GM19395 (cell line): Measurements from ENCODE around the gene DCAF8L2.
"Not testable (repeated sequence)": the region's sequence is repeated elsewhere in the genome, so short reads cannot be mapped to it uniquely, and the experiment has no call there.

Source experiments
- ATAC-seq: cut with Tn5 transposase; IDR thresholded peaks from one replicate; pipeline ENCODE4 v1.9.1; 2021; ENCODE audit warnings: mild to moderate bottlenecking, moderate library complexity; ENCODE audit not compliant: unreplicated experiment

Gene DCAF8L2

GRCh38 chrX:27590044-27590443 lies at the start of gene DCAF8L2:
TSS of gene DCAF8L2 (plus strand) at chrX:27590344. CDS start at chrX:27746896, 156,552 bp downstream.
- ATAC-seq: no peak

DNA sequence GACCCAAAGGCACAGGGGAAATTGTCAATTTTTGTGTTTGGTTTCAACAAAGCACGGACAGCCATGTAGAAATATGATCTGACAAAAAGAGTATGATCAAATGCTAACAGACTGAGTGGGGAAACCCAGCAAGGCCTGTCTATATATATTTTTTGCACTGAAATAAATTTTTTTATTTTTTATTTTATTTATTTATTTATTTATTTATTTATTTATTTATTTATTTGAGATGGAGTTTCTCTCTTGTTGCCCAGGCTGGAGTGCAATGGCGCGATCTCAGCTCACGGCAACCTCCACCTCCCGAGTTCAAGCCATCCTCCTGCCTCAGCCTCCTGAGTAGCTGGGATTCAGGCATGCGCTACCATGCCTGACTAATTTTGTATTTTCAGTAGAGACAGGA lies 49.0 kb upstream of the DCAF8L2 start:
- ATAC-seq: not testable (repeated sequence)

- no peak for ATAC-seq
Measured at GRCh38 chrX:27548624-27549023, 41.5 kb upstream of the DCAF8L2 start.

DNA sequence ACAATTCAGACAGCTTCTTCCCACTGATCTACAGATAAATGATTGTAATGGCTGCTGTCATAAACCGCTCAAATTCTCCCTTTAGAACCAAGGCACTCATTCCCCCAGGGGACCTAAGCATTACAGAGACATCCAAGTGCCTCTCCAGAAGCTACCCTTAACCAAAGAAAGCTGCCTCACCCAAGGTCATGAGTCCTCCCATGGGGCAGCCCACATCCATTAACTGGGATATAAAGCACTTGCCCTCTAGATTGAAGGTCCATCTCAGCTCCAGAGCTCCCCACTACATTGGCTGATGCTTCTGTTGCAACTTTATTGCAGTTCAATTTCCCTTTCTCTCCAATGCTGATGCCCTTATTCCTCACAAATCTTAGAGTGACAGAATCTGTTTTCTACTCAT lies 40.5 kb upstream of the DCAF8L2 start:
- ATAC-seq: no peak

DNA sequence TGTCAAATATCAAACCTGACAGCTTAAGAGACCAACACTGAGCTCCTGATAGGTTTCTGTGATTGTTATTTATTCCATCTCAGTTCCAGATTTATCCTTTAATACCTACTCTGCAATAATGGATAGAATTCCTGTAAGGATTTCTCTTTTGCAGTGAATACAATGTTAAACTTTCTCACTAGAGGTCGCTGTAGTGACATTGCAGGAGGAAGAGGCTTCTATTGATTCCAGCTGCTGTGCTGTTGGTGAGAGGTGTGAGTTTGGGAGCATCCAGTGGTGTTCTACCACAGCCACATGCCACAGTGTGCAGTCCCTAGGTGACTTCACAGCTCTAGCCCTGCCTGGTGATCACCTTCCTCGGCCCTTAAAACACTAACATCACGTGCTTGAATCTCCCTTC lies 34.6 kb upstream of the DCAF8L2 start:
- no peak for ATAC-seq

DNA sequence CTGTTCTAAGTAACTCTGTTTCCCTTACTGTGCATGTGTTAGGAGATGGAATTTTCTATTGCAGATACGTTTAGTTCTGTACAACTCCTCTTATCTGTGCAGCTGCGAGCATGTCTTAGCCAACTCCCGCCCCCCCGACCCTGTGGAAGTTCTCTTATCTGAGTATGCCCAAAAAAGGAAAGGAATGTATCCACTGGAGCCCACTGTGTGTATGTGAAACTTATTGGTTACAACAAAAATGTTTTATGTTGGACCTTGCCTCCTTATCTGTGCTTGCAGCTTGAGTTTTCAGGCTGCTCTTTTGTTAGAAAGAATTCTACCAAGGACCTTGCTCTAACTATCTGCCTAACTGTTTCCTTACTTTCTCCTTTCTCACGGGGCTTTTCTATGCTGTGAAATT lies 24.2 kb upstream of the DCAF8L2 start:
- no peak for ATAC-seq

GRCh38 chrX:27571164-27571563 lies 19.0 kb upstream of the DCAF8L2 start:
- no peak for ATAC-seq

- no peak for ATAC-seq
Measured at GRCh38 chrX:27575565-27575964, 14.6 kb upstream of the DCAF8L2 start.

- ATAC-seq: no peak
Measured at GRCh38 chrX:27583976-27584375, 6.2 kb upstream of the DCAF8L2 start.

DNA sequence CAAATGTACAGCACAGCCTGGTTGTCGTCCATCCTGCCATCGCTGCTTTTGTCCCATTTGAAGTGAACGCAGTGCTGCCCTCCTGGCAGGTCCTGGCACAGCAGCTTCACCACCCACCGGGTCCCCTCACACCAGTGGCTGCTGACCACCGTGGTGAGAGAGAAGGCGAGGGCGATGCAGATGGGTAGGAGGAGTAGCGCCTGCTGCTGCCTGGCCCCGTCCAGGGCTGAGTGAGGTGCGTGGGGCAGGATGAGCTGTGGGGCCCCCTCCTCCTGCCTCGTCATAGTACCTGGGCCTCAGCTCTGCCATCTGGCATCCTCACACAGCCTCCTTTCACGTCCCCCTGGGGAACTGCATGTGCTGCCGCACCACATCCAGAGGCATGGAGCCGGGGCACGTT lies 1.8 kb downstream of the DCAF8L2 start:
- ATAC-seq: no peak

DNA sequence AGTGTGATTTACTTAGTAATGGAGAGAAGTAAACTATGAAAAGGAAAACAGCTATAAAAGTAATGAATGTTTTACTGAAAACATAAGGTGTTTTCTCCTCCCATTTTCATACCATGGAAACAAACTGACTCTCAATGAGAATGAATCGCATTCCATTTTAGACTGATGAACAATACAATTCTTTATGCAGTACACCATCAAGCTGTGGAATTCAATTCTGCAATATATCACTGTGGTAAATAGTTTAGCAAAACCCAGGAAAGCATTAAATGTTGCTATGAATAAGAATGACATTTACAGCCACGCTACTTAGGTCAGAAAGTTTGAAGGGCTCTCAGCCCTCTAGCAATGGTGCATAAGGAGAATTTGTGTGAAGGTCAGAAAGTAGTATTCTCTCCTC lies 7.4 kb downstream of the DCAF8L2 start:
- ATAC-seq: no peak

DNA sequence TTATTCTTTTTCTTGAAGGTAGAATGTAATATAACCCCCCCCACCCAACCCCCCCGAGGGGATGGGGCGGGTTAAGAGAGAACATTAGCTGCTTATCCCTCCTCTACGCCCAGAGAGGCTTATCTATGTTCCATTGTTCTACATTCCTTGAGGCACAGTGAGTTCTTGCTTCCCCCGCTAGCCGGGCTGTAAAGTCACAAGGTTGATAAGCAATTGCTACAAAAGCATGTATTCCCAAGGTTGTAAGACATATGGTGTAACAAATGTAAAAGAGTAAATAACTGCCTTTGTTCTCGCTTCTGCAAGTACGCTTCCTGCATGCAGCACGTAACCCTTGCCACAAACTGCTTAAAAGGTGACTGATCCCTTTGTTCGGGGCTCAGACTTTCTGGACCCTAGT lies 8.2 kb downstream of the DCAF8L2 start:
- ATAC-seq: no peak

- ATAC-seq: no peak
Measured at GRCh38 chrX:27599928-27600327, 9.8 kb downstream of the DCAF8L2 start.

DNA sequence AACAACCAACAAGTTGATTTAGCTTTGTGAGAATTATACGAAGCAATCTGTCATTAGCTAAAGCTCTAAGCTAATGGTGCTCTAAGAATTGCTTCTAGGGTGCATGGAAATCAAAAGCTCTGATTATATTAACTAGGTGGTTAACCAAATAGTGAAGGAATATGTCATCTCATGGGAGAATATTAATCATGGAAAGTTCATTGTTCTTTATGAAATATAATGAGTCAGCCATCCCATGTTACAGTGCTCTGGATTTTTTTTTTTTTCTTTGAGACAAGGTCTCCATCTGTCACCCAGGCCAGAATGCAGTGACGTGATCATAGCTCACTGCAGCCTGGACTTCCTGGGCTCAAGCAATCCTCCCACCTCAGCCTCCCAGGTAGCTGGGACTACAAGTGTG lies 10.5 kb downstream of the DCAF8L2 start:
- ATAC-seq: no peak

- ATAC-seq: no peak
Measured at GRCh38 chrX:27608671-27609070, 18.5 kb downstream of the DCAF8L2 start.

DNA sequence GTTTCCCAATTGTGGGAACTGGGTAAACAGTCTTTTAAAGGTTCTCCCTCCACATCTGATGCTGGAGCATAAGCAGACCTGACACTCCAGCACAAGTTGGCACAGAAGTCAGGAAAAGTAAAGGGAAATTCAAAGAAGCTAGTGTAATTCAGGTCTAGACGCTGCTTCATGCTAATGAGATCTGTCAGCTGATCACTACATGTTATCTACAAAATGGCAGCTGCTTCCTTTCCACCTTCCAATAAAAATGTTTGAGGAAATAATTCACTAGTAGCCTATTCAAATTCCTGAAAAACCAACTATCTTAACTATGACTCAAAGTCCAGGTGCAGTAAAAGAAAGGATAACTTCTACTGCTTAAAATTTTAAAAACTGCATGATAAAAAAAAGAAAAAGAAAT lies 29.3 kb downstream of the DCAF8L2 start:
- no peak for ATAC-seq

DNA sequence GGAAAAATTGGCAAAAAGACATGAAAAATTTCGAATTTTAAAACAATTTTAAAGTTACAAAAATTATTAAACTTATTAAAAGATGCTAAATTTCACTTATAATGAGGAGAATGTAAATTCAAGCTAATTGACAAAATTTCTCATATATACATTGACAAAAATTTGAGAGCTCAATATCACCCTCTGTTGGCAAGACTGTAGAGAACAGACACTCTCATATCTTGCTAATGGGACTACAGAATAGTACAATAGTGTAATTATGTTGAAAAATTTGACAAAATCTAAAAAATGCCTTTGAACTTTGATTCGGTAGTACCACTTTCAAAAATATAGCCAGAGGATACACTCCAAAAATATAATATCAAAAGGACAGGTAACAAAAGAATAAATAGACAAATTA lies 29.8 kb downstream of the DCAF8L2 start:
- ATAC-seq: no peak

DNA sequence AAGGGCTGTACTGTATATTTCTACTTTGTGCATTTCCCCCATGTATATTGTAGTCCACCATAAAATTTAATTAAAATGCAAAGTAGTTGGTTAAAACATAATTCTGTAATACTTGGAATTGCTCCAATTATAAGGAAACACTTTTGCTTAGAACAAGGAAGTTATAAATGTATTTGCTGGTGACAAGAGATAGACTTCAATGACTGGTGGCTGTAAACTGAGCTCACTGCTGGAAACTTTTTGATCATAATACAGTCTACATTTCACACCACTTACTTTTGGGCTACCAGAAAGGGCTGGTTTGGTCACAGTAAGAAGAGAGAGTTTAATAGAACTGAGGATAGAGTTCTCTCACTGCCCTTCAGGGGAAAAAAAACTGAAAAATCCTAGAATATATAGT lies 32.7 kb downstream of the DCAF8L2 start:
- ATAC-seq: no peak

- no peak for ATAC-seq
Measured at GRCh38 chrX:27626066-27626465, 35.9 kb downstream of the DCAF8L2 start.

- no peak for ATAC-seq
Measured at GRCh38 chrX:27633328-27633727, 43.2 kb downstream of the DCAF8L2 start.

GRCh38 chrX:27656581-27656980 lies 66.4 kb downstream of the DCAF8L2 start:
- no peak for ATAC-seq

DNA sequence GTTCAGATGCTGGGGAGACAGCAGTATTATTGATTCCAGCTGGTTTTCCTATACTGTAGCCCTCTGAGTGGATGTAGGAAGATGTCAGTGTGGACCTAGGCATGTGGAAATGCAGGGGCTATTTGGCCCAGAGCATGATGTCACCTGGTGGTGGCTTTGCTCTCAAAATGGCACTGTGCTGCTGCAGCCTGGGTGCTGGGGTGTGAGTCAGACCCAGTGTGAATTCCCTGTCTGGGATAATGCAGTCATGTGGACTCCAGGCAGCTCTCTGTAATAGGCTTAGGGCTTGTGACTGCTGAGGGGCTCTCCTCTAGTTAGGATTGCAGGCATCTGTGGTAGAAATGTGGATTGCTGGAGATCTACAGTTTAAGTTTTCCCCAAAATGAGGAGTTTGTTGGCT lies 70.7 kb downstream of the DCAF8L2 start:
- ATAC-seq: no peak

- no peak for ATAC-seq
Measured at GRCh38 chrX:27671234-27671633, 81.1 kb downstream of the DCAF8L2 start.

DNA sequence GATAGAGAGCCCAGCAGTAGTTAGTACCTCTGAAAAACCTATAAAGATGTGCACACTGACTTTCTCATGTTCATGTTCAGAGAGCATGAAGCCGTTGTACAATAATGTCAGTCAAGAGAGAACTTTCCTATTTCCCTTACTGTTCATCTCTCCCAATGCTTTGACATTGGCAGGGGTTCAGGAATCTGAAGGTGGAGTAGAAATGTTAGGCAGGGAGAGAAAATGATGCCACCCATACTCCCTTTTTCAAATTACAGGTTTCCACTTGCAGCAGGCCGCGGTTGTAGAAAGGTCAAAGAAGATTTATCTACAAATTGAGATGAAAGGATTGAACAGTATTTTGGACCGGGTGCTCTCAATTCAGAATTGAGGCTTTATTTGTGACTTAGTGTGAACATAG lies 84.3 kb downstream of the DCAF8L2 start:
- ATAC-seq: no peak
